ENCODE data around the gene PKNOX2. TPM values are rescaled to one million over a fixed set of nuclear protein-coding genes. Genes with fewer than 3 reads are reported as not detected.

The PKNOX2 gene
- total RNA-seq: under 1 TPM; 0.23 to 0.25 TPM
- polyA plus RNA-seq: under 1 TPM; 0.14 to 0.29 TPM

- WGBS: under 1% methylated on average over 58 of the region's 58 CpGs
- Histone ChIP-seq H3K9me3 (ENCODE audit: control insufficient read depth in 4 of 4, low read length in 3 of 4) (no peaks in the 10 kb centered on the region), H3K4me1 (ENCODE audit: control insufficient read depth in 4 of 4, insufficient read depth in 4 of 4, low read length in 3 of 4) (peaks cover 10 to 32% (median 27%) of the 10 kb centered on the region in 4 donors), H3K4me3 (ENCODE audit: low read depth in 1 of 3, low read length in 3 of 3) (peak within 1 kb of the TSS; percentile 32 to 69 (median 65)), H3K27me3 (ENCODE audit: control insufficient read depth in 4 of 4, insufficient read depth in 4 of 4, low read length in 3 of 4) (peaks cover 0 to 3% (median under 1%) of the 10 kb centered on the region in 4 donors), H3K9ac (ENCODE audit: low read depth in 1 of 2, low read length in 2 of 2) (peak within 1 kb of the TSS; percentile 36), H3K27ac (ENCODE audit: low read depth in 1 of 2, low read length in 2 of 2) (peak within 1 kb of the TSS; percentile 46 to 51), H3K36me3 (ENCODE audit: control insufficient read depth in 4 of 4, insufficient read depth in 3 of 4, low read depth in 1 of 4, low read length in 3 of 4) (no peaks in the 10 kb centered on the region)
- TF ChIP-seq, protein P1, sequence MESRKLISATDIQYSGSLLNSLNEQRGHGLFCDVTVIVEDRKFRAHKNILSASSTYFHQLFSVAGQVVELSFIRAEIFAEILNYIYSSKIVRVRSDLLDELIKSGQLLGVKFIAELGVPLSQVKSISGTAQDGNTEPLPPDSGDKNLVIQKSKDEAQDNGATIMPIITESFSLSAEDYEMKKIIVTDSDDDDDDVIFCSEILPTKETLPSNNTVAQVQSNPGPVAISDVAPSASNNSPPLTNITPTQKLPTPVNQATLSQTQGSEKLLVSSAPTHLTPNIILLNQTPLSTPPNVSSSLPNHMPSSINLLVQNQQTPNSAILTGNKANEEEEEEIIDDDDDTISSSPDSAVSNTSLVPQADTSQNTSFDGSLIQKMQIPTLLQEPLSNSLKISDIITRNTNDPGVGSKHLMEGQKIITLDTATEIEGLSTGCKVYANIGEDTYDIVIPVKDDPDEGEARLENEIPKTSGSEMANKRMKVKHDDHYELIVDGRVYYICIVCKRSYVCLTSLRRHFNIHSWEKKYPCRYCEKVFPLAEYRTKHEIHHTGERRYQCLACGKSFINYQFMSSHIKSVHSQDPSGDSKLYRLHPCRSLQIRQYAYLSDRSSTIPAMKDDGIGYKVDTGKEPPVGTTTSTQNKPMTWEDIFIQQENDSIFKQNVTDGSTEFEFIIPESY (IDR thresholded peaks at IDR 0.05): no peak
- TF ChIP-seq, protein P2, sequence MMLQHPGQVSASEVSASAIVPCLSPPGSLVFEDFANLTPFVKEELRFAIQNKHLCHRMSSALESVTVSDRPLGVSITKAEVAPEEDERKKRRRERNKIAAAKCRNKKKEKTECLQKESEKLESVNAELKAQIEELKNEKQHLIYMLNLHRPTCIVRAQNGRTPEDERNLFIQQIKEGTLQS (IDR thresholded peaks at IDR 0.05): no peak
- TF ChIP-seq JUND (IDR thresholded peaks at IDR 0.05) (no peak), CTCF (IDR thresholded peaks at IDR 0.05; ENCODE audit: low read depth, low read length, missing input control) (peak; percentile 45), RXRA (IDR thresholded peaks at IDR 0.05) (no peak), RAD21 (IDR thresholded peaks at IDR 0.05) (peak; percentile 47 to 64), FOXA2 (IDR thresholded peaks at IDR 0.05) (no peak), NR2F2 (IDR thresholded peaks at IDR 0.05) (no peak), TAF1 (conservative IDR thresholded peaks at IDR 0.05) (no peak)
- DNase-seq (ENCODE audit: low spot score): peak; percentile 63
These were observed at the start of gene PKNOX2 for GRCh38 chr11:125164422-125165110. TSS of gene PKNOX2 (plus strand) at chr11:125164751. CDS start at chr11:125351306, 186,555 bp downstream.

- Histone ChIP-seq H3K4me1 (ENCODE audit: control insufficient read depth in 4 of 4, insufficient read depth in 4 of 4, low read length in 3 of 4) (no peaks in the 10 kb centered on the region), H3K27ac (ENCODE audit: low read depth in 1 of 2, low read length in 2 of 2) (no peak overlapping the region), H3K9me3 (ENCODE audit: control insufficient read depth in 4 of 4, low read length in 3 of 4) (no peaks in the 10 kb centered on the region), H3K4me3 (ENCODE audit: low read depth in 1 of 3, low read length in 3 of 3) (no peak overlapping the region), H3K36me3 (ENCODE audit: control insufficient read depth in 4 of 4, insufficient read depth in 3 of 4, low read depth in 1 of 4, low read length in 3 of 4) (no peaks in the 10 kb centered on the region), H3K27me3 (ENCODE audit: control insufficient read depth in 4 of 4, insufficient read depth in 4 of 4, low read length in 3 of 4) (no peaks in the 10 kb centered on the region), H3K9ac (ENCODE audit: low read depth in 1 of 2, low read length in 2 of 2) (no peak overlapping the region)
- DNase-seq (ENCODE audit: low spot score): no peak
- 82% methylated on average over 4 of the region's 4 CpGs for WGBS
- TF ChIP-seq TAF1 (conservative IDR thresholded peaks at IDR 0.05) (no peak), EGR1 (IDR thresholded peaks at IDR 0.05; ENCODE audit: low read depth in 2 of 2) (no peak), RAD21 (IDR thresholded peaks at IDR 0.05) (no peak), FOXA1 (IDR thresholded peaks at IDR 0.05) (no peak), HNF4A (conservative IDR thresholded peaks at IDR 0.05) (no peak), GABPA (IDR thresholded peaks at IDR 0.05 in 1 of 2, conservative IDR thresholded peaks at IDR 0.05 in 1 of 2) (no peak), MAX (IDR thresholded peaks at IDR 0.05) (no peak)
These were observed 47.1 kb upstream of the PKNOX2 start for GRCh38 chr11:125117429-125117828.
